HCT116 (cell line): Measurements from ENCODE around the gene HSDL2.

Source experiments
- CBX3 ChIP-seq: IDR thresholded peaks from 2 replicates; pipeline ENCODE4 v1.6.1; 2012; ENCODE audit warnings: low read depth
- CEBPB ChIP-seq: IDR thresholded peaks from 2 replicates; pipeline ENCODE4 v1.6.1; 2012; ENCODE audit warnings: low read depth
- CTCF ChIP-seq, 3 experiments: fragments of 200-600 bp in 1 of 3; sonication (generic) in 1 of 3; IDR thresholded peaks in 2 of 3; conservative IDR thresholded peaks in 1 of 3; 2 replicates each; pipeline ENCODE4 v1.5.1; 2012 to 2017; ENCODE audit warnings: low read depth in 2 of 3, low read length in 2 of 3, antibody characterized with exemption in 1 of 3, borderline replicate concordance in 1 of 3, control low read depth in 1 of 3, mild to moderate bottlenecking in 1 of 3, mixed read lengths in 1 of 3, mixed run types in 1 of 3, moderate library complexity in 1 of 3; ENCODE audit not compliant: insufficient read depth in 1 of 3
- EZH2 ChIP-seq: fragments of 200-600 bp; sonication (generic); IDR thresholded peaks from 2 replicates; pipeline ENCODE4 v1.6.1; 2017; ENCODE audit warnings: antibody characterized with exemption, mixed run types
- EZH2phosphoT487 ChIP-seq: fragments of 200-600 bp; IDR thresholded peaks from 2 replicates; pipeline ENCODE4 v1.6.1; 2018; ENCODE audit warnings: antibody characterized with exemption, borderline replicate concordance
- POLR2A ChIP-seq: IDR thresholded peaks from 2 replicates; pipeline ENCODE4 v1.7.0; 2011; ENCODE audit warnings: borderline replicate concordance; ENCODE audit not compliant: insufficient read depth, insufficient read length; ENCODE audit errors: extremely low read depth
- POLR2AphosphoS5 ChIP-seq: IDR thresholded peaks from 2 replicates; pipeline ENCODE4 v1.6.1; 2011; ENCODE audit warnings: mild to moderate bottlenecking, low read depth, low read length, moderate library complexity
- SP1 ChIP-seq: IDR thresholded peaks from 2 replicates; pipeline ENCODE4 v1.6.1; 2012; ENCODE audit warnings: low read depth

GRCh38 chr9:112382501-112383364 lies 2.8 kb downstream of the HSDL2 start:
- TF ChIP-seq POLR2A = no peak
- no peak for TF ChIP-seq CTCF (IDR thresholded peaks at IDR 0.05 in 2 of 3, conservative IDR thresholded peaks at IDR 0.05 in 1 of 3; ENCODE audit: borderline replicate concordance in 1 of 3, insufficient read depth in 1 of 3, low read depth in 2 of 3, low read length in 2 of 3)
- no peak for TF ChIP-seq EZH2phosphoT487
- TF ChIP-seq CEBPB = no peak
- no peak for TF ChIP-seq SP1
- no peak for TF ChIP-seq POLR2AphosphoS5
- TF ChIP-seq CBX3 = no peak
- no peak for TF ChIP-seq EZH2
